K562 (cell line): ENCODE measurements around the gene PRDM11. TPM values are rescaled to one million over a fixed set of nuclear protein-coding genes. Genes with fewer than 3 reads are reported as not detected.

Experiments used
- ATAC-seq: fragments of 200-7000 bp; cut with Tn5 transposase; 3 replicates; pipeline ENCODE4 v1.9.1; 2020; ENCODE audit warnings: moderate library complexity
- BruUV-seq: library from RNA; stranded (reverse); fragments of 400-500 nt; replicated peaks from 2 replicates; lab custom pipeline; 2021; lab: Mats Ljungman, UMichigan
- CTCF ChIA-PET: fragments of 300-600 bp; formaldehyde crosslinking; extraction: SDS; loops from one replicate; lab custom pipeline; 2021; ENCODE audit warnings: low intra/inter-chr PET ratio; lab: Yijun Ruan, JAX
- POLR2A ChIA-PET: fragments of 300-600, 350-650 bp; sonication (Branson Sonifier 250); formaldehyde crosslinking; extraction: SDS; loops from one replicate; lab custom pipeline; 2021; ENCODE audit warnings: antibody characterized with exemption, inconsistent platforms; lab: Yijun Ruan, JAX
- DNase-seq, 4 experiments: peaks; one replicate each; pipeline versions ENCODE4 v3.0.0 to v3.0.0-alpha.2; 2011 to 2018; ENCODE audit warnings: low spot score in 3 of 4, mixed read lengths in 3 of 4; ENCODE audit errors: extremely low read depth in 1 of 4
- FAIRE-seq: peaks from 2 replicates; lab custom pipeline; 2011; peaks lifted over from hg19 to GRCh38; lab: Jason Lieb, UNC
- H2AFZ ChIP-seq: 2 replicates; pipeline ENCODE4 v1.6.0; 2011; ENCODE audit warnings: low read depth, low read length, control low read depth, inconsistent platforms
- H3K27ac ChIP-seq: fragments of 200-600 bp; 3 replicates; pipeline ENCODE4 v1.8.0; 2011; ENCODE audit warnings: low read depth, mild to moderate bottlenecking, control low read depth, inconsistent platforms, low read length, moderate library complexity, mixed read lengths; ENCODE audit errors: extremely low read depth
- H3K27me3 ChIP-seq, 2 experiments: fragments of 300-600 bp in 1 of 2; 2 replicates in 1 of 2; 3 replicates in 1 of 2; pipeline versions ENCODE4 v1.6.0 to v1.8.0; 2011; ENCODE audit warnings: inconsistent platforms in 2 of 2, low read length in 2 of 2, mild to moderate bottlenecking in 1 of 2, mixed read lengths in 1 of 2, moderate library complexity in 1 of 2; ENCODE audit not compliant: control insufficient read depth in 2 of 2, insufficient read depth in 2 of 2
- H3K36me3 ChIP-seq: fragments of 300-600 bp; 3 replicates; pipeline ENCODE4 v1.8.0; 2011; ENCODE audit warnings: mild to moderate bottlenecking, low read length, inconsistent platforms; ENCODE audit not compliant: control insufficient read depth, insufficient read depth
- H3K4me1 ChIP-seq, 2 experiments: fragments of 200-600 bp in 1 of 2; replicated peaks in 1 of 2; 2 replicates in 1 of 2; 3 replicates in 1 of 2; pipeline versions ENCODE4 v1.5.1 to v1.8.0; 2011; ENCODE audit warnings: inconsistent platforms in 2 of 2, low read length in 2 of 2, mild to moderate bottlenecking in 1 of 2, mixed read lengths in 1 of 2, moderate library complexity in 1 of 2; ENCODE audit not compliant: control insufficient read depth in 2 of 2, insufficient read depth in 2 of 2
- H3K4me2 ChIP-seq: 2 replicates; pipeline ENCODE4 v1.6.1; 2011; ENCODE audit warnings: low read length, control low read depth, inconsistent platforms, mixed read lengths; ENCODE audit not compliant: insufficient read depth
- H3K4me3 ChIP-seq: fragments of 200-600 bp; sonication (generic), shearing (Covaris generic); 2 replicates; pipeline ENCODE4 v1.5.1; 2016; ENCODE audit warnings: control low read depth, inconsistent platforms
- H3K79me2 ChIP-seq: fragments of 200-600 bp; 3 replicates; pipeline ENCODE4 v1.8.0; 2011; ENCODE audit warnings: low read length, inconsistent platforms; ENCODE audit not compliant: control insufficient read depth, insufficient read depth
- H3K9ac ChIP-seq, 2 experiments: 2 replicates each; pipeline versions ENCODE4 v1.6.0 to v1.6.1; 2011; ENCODE audit warnings: low read depth in 2 of 2, low read length in 2 of 2, control low read depth in 1 of 2, inconsistent platforms in 1 of 2, mild to moderate bottlenecking in 1 of 2, mixed read lengths in 1 of 2; ENCODE audit not compliant: insufficient read depth in 1 of 2
- H3K9me1 ChIP-seq: one replicate; pipeline ENCODE4 v1.6.0; 2011; ENCODE audit warnings: inconsistent platforms, mild to moderate bottlenecking, low read length, moderate library complexity; ENCODE audit not compliant: control insufficient read depth, insufficient read depth
- H3K9me3 ChIP-seq: replicated peaks from 2 replicates; pipeline ENCODE4 v1.5.1; 2011; ENCODE audit warnings: low read depth, low read length, inconsistent platforms; ENCODE audit not compliant: control insufficient read depth, insufficient read depth
- H4K20me1 ChIP-seq: replicated peaks from 2 replicates; pipeline ENCODE4 v1.6.1; 2011; ENCODE audit warnings: low read length, inconsistent platforms, mixed read lengths; ENCODE audit not compliant: control insufficient read depth, insufficient read depth
- NFYB ChIP-seq: IDR thresholded peaks from 2 replicates; pipeline ENCODE4 v1.6.1; 2011; ENCODE audit warnings: mild to moderate bottlenecking, moderate library complexity; ENCODE audit not compliant: insufficient read length; ENCODE audit errors: extremely low read depth
- WGBS: fragments of 100-300 bp; shearing (Covaris generic); methylation state at CpG from one replicate; pipeline ENCODE4 v1.1.6; 2016; ENCODE audit warnings: low coverage, mixed read lengths; ENCODE audit not compliant: insufficient coverage; ENCODE audit errors: missing lambda C conversion rate; 5-methylcytosine and 5-hydroxymethylcytosine counted together
- in situ Hi-C: fragments of 300-500 bp; cut with MboI; formaldehyde crosslinking; loops from 4 replicates; pipeline ENCODE4 v1.15.0; 2018; ENCODE audit warnings: inconsistent platforms, mixed read lengths
- intact Hi-C: fragments of 100-400 bp; cut with micrococcal nuclease; formaldehyde crosslinking; loops from 2 replicates; pipeline ENCODE4 v1.14.2; 2022
- polyA plus RNA-seq, 8 experiments: library from polyadenylated mRNA; depleted of rRNA in 4 of 8; stranded (reverse) in 5 of 8; unstranded in 3 of 8; fragments of >200 nt; fragmentation: Nextera tagmentation in 2 of 8; fragmentation: Illumina TruSeq in 1 of 8; extraction: Ambion mirVana in 2 of 8; extraction: Trizol in 1 of 8; gene quantifications; 2 replicates each; pipeline versions ENCODE4 v1.2.1 to v1.2.3, GENCODE V29; 2011 to 2014; ENCODE audit warnings: inconsistent platforms in 1 of 8, missing spikeins in 1 of 8
- total RNA-seq, 7 experiments: library from RNA; depleted of rRNA in 6 of 7; stranded (reverse); fragments of >200 nt in 6 of 7; fragmentation: Illumina TruSeq in 2 of 7; extraction: Trizol in 2 of 7; gene quantifications; 2 replicates each; pipeline versions ENCODE4 v1.2.1 to v1.2.3, GENCODE V29; 2011 to 2021; ENCODE audit warnings: low replicate concordance in 1 of 7
- TF ChIP-seq, protein P1 (sequence below): fragments of 450-650 bp; IDR thresholded peaks from 2 replicates; pipeline ENCODE4 v1.6.1; 2016
- TF ChIP-seq, protein P2 (sequence below): sonication (generic); formaldehyde crosslinking; IDR thresholded peaks from 2 replicates; pipeline ENCODE4 v1.8.0; 2023; ENCODE audit warnings: missing genetic modification reagents, mild to moderate bottlenecking, borderline replicate concordance

PRDM11 gene
- total and polyA plus RNA-seq, 9 of the 15 experiments (the other 6 are each of a cell fraction or from before 2014, with no cell fraction given), result 0.01 to 1.1 (median 0.29) TPM

DNA sequence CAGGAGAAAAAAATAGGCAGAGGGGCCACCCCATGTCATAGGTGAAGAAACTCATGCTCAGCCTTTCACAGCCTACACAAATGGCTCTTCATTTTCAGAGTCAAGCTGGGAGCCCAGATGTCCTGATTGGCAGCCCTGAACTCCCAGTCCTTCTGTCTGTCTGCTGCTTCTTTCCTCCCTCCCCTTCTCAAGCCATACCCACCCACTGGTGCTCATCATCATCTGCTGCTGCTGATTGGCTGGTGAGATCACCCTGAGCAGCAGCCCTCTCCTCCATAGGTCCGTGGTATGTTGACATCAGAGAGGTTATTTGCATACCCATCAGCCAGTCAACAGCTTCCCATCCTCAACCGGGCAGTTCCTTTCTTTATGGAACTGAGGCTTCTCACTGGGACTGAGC, 46.1 kb upstream of the PRDM11 start:
- H3K9me3 ChIP-seq, result no peaks in the 10 kb centered on the region
- WGBS, result 0% methylated on average over 2 of the region's 2 CpGs
- H4K20me1 ChIP-seq, result peaks cover 29% of the 10 kb centered on the region
- TF ChIP-seq, protein P1, sequence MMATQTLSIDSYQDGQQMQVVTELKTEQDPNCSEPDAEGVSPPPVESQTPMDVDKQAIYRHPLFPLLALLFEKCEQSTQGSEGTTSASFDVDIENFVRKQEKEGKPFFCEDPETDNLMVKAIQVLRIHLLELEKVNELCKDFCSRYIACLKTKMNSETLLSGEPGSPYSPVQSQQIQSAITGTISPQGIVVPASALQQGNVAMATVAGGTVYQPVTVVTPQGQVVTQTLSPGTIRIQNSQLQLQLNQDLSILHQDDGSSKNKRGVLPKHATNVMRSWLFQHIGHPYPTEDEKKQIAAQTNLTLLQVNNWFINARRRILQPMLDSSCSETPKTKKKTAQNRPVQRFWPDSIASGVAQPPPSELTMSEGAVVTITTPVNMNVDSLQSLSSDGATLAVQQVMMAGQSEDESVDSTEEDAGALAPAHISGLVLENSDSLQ, result peak; percentile 47; the same call in 1 of the 2 replicates
- TF ChIP-seq NFYB, result peak; percentile 15
- TF ChIP-seq, protein P2, sequence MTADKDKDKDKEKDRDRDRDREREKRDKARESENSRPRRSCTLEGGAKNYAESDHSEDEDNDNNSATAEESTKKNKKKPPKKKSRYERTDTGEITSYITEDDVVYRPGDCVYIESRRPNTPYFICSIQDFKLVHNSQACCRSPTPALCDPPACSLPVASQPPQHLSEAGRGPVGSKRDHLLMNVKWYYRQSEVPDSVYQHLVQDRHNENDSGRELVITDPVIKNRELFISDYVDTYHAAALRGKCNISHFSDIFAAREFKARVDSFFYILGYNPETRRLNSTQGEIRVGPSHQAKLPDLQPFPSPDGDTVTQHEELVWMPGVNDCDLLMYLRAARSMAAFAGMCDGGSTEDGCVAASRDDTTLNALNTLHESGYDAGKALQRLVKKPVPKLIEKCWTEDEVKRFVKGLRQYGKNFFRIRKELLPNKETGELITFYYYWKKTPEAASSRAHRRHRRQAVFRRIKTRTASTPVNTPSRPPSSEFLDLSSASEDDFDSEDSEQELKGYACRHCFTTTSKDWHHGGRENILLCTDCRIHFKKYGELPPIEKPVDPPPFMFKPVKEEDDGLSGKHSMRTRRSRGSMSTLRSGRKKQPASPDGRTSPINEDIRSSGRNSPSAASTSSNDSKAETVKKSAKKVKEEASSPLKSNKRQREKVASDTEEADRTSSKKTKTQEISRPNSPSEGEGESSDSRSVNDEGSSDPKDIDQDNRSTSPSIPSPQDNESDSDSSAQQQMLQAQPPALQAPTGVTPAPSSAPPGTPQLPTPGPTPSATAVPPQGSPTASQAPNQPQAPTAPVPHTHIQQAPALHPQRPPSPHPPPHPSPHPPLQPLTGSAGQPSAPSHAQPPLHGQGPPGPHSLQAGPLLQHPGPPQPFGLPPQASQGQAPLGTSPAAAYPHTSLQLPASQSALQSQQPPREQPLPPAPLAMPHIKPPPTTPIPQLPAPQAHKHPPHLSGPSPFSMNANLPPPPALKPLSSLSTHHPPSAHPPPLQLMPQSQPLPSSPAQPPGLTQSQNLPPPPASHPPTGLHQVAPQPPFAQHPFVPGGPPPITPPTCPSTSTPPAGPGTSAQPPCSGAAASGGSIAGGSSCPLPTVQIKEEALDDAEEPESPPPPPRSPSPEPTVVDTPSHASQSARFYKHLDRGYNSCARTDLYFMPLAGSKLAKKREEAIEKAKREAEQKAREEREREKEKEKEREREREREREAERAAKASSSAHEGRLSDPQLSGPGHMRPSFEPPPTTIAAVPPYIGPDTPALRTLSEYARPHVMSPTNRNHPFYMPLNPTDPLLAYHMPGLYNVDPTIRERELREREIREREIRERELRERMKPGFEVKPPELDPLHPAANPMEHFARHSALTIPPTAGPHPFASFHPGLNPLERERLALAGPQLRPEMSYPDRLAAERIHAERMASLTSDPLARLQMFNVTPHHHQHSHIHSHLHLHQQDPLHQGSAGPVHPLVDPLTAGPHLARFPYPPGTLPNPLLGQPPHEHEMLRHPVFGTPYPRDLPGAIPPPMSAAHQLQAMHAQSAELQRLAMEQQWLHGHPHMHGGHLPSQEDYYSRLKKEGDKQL (CRISPR knock-in tag), result no peak
- H3K27ac ChIP-seq, result no peak overlapping the region
- ChIA-PET POLR2A (interaction anchor here (0.8 to 0.9 kb wide), 2 partner anchors 11 to 164 kb away, joined by 3 read pairs; no protein-coding TSS in a partner anchor), CTCF (no interaction called here)
- H3K9me1 ChIP-seq, result peaks cover 5% of the 10 kb centered on the region
- H3K4me3 ChIP-seq, result no peak overlapping the region
- FAIRE-seq, result no peak
- DNase-seq, result peak in 3 of 4 experiments; percentile 30 to 42 (median 32)
- peak; percentile 66 for ATAC-seq
- H3K4me1 ChIP-seq, result no peaks in the 10 kb centered on the region
- H3K36me3 ChIP-seq, result no peaks in the 10 kb centered on the region
- H3K4me2 ChIP-seq, result no peak overlapping the region
- H3K9ac ChIP-seq, result no peak overlapping the region
- no peaks in the 10 kb centered on the region for H3K79me2 ChIP-seq
- no peak overlapping the region for H2AFZ ChIP-seq
- in situ Hi-C loops, result loop anchor here (25.0 kb wide), 1 partner anchor 187 kb away; the partner anchor contains the start of gene SYT13
- intact Hi-C loops, result loop anchor here (5.0 kb wide), 1 partner anchor 478 kb away; no protein-coding TSS in a partner anchor
- no TSS peak for BruUV-seq
- peaks cover 0 to 12% of the 10 kb centered on the region in 2 experiments; a peak in 2 of 5 replicates for H3K27me3 ChIP-seq
